ENCODE results near the gene NCAPG2.

The NCAPG2 gene

GRCh38 chr7:158732494-158733219 is 28.1 kb upstream of the NCAPG2 start:
- Mint-ChIP-seq H3K4me3 (no peak overlapping the region), H3K9me3 (no peaks in the 10 kb centered on the region), H3K27me3 (ENCODE audit: low read depth) (no peaks in the 10 kb centered on the region), H3K27ac (no peak overlapping the region), H3K4me1 (peaks cover 9% of the 10 kb centered on the region), H3K36me3 (ENCODE audit: low read depth) (peaks cover 38% of the 10 kb centered on the region)
- TF ChIP-seq CTCF (IDR thresholded peaks at IDR 0.05; ENCODE audit: unreplicated experiment in 3 of 3): peak in 1 of 3 experiments; percentile 11

GRCh38 chr7:158731761-158732160 is 27.2 kb upstream of the NCAPG2 start:
- Mint-ChIP-seq H3K4me1 (peaks cover 9% of the 10 kb centered on the region), H3K27ac (no peak overlapping the region), H3K9me3 (no peaks in the 10 kb centered on the region), H3K27me3 (ENCODE audit: low read depth) (no peaks in the 10 kb centered on the region), H3K4me3 (no peak overlapping the region), H3K36me3 (ENCODE audit: low read depth) (peaks cover 29% of the 10 kb centered on the region)
- TF ChIP-seq CTCF (IDR thresholded peaks at IDR 0.05; ENCODE audit: unreplicated experiment in 3 of 3): no peak

- Mint-ChIP-seq H3K9me3 (no peaks in the 10 kb centered on the region), H3K27me3 (ENCODE audit: low read depth) (no peaks in the 10 kb centered on the region), H3K4me1 (peaks cover 9% of the 10 kb centered on the region), H3K27ac (peak overlapping the region in 2 of 3 experiments; percentile 10 to 15), H3K4me3 (no peak overlapping the region), H3K36me3 (ENCODE audit: low read depth) (peaks cover 23% of the 10 kb centered on the region)
- no peak for TF ChIP-seq CTCF (IDR thresholded peaks at IDR 0.05; ENCODE audit: unreplicated experiment in 3 of 3)
Measured at GRCh38 chr7:158730383-158731346, 26.1 kb upstream of the NCAPG2 start.

GRCh38 chr7:158729646-158730382 is 25.2 kb upstream of the NCAPG2 start:
- Mint-ChIP-seq H3K27ac (peak overlapping the region in 1 of 3 experiments; percentile 30), H3K4me3 (no peak overlapping the region), H3K4me1 (peaks cover 9% of the 10 kb centered on the region), H3K9me3 (no peaks in the 10 kb centered on the region), H3K27me3 (ENCODE audit: low read depth) (no peaks in the 10 kb centered on the region), H3K36me3 (ENCODE audit: low read depth) (peaks cover 21% of the 10 kb centered on the region)
- no peak for TF ChIP-seq CTCF (IDR thresholded peaks at IDR 0.05; ENCODE audit: unreplicated experiment in 3 of 3)

- Mint-ChIP-seq H3K4me3 (no peak overlapping the region), H3K27ac (peak overlapping the region in 1 of 3 experiments; percentile 30), H3K4me1 (peaks cover 9% of the 10 kb centered on the region), H3K9me3 (no peaks in the 10 kb centered on the region), H3K27me3 (ENCODE audit: low read depth) (no peaks in the 10 kb centered on the region), H3K36me3 (ENCODE audit: low read depth) (peaks cover 16% of the 10 kb centered on the region)
- no peak for TF ChIP-seq CTCF (IDR thresholded peaks at IDR 0.05; ENCODE audit: unreplicated experiment in 3 of 3)
Measured at GRCh38 chr7:158728911-158729645, 24.5 kb upstream of the NCAPG2 start.

All from nephron (organoid).